GM21786 (cell line): ENCODE measurements around the gene LRIT1.
A peak's percentile ranks its signal among the peaks of the same experiment; 100 is the strongest.

Experiments used
- ATAC-seq: cut with Tn5 transposase; IDR thresholded peaks from one replicate; pipeline ENCODE4 v1.9.1; 2021; ENCODE audit not compliant: unreplicated experiment

The LRIT1 gene

DNA sequence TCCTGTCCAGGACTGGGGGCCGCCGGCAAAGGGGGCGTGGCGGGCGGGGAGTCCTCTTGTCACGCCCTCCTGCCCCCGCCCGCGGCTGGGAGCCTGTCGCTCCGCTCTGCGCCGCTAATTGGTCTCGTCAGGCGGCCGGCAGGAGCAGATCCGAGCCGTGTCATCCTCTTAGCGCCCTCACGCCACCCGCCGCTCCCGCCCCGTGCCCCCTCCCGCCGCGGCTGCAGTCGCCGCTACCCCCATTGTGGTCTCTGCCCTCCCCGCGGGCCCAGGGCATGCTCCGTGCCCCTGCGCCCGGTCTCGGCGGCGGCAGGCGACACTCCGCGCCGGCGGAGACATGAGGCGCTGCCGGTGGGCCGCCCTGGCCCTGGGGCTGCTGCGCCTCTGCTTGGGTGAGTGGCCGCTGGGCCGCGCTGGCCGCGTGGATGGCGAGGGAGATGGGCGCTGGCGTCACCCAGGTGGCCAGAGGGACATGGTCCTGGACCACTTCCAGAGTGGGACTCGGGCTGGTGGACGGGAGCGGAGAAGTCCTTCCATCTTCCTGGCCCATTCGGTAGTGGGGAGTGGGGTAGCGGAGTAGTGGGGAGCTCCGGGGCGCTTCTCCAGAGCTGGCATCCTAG lies 46.8 kb downstream of the LRIT1 start, which contains the start of gene CDHR1:
TSS of gene CDHR1 (plus strand) at position 114 of the 620 bp plus-strand sequence. CDS start at position 338, 224 bp downstream.
- peak; percentile 75 for ATAC-seq

DNA sequence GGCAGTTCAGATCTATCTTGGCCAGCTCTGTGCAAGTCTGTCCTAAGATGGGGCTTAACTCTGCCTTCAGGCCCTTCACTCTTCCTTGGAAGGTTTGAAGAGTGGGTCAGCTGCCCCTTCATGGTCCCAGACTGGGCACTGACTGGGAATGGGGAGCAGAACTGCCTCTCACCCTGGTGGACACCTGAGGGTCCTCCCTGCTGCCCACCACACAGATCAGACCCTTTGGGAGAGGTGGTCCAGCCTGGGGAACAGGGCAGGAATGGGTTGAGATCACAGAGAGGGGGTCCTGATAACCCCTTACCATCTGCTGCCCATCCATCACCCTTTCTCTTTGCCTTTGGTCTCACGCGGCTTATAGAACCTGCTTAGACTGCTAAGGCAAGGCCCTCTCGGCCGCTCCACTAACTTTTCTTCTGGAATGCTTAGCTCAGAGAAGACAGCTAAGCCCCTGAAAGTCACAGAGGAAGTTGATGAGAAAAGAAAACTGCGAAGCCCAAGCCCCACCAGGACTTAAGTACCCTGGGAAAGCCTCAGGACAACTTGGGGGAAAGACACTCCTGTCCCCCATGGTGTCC lies 47.4 kb downstream of the LRIT1 start:
- ATAC-seq = no peak

DNA sequence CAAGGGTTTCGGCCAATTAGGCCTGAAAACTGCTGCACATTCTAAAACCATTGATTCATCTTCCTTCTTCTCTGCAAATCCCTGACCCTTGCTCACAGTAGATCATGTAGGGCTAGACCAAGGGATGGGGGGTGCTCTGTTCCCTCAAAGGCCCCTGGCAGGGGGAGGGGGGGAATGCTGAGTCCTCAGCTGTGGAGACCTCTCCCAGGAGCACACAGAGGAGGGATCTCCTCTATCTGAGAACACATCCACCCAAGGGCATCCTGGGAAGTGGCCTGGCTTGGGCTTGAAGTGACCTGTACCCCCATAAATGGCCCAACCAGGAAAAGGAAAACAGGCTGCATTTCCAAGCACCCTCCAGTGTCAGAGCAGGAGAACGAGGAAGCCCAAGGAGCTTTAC lies 48.0 kb downstream of the LRIT1 start:
- no peak for ATAC-seq

DNA sequence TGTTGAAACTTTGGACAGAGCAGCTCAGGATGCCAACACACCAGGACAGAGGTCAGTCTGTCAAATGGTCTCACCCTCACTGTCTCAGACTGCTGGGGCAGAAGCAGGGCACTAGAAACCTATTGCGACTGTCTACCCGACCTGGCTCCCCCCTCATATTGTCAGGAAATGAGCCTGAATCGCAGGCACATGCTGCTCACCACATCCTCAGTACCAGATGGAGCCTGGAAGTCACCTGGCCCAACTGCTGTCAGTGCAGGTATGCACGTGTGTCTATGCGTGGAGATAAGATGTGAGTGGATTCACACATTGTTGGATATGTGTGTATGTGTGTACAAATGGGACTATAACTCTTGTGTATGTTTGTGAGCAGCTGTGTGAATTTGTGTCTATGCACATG lies 50.2 kb downstream of the LRIT1 start:
- ATAC-seq = no peak

DNA sequence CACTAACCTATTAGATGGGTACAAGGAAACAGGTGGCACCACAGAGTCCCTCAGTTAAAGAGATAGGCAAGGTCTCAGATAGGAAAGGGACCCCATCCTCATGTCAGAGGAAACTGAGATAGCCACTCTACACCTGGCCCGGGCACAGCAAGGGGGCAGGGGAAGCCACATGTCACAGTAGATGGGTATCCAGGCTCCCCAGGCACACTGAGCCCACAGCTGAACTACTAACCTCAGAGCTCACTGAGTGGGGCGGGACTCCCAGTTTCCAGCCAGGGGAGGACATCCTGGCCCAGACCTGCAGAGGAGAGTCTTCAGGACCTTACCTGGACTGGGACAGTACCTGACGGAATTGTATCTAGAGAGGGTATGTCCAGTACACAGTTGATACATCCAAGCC lies 50.7 kb downstream of the LRIT1 start:
- ATAC-seq = no peak

DNA sequence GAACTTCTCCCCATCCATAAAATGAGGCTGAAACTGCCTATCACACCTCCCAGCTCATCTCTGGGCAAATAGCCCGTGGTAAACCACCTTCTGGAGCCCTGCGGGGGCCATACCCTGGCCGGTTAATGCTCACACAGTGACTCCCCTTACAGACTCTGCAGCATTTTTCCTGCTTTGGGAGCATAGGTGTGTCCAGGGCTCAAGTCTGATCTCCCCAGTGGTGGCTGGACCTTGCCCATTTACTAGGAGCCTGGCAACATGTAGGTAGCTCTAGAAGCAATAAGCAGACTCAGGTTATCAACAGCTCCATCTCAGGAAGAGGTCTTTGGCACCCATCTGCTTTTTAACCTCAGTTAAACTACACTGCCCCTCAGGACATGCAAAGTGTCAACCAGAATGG lies 52.5 kb downstream of the LRIT1 start:
- no peak for ATAC-seq

DNA sequence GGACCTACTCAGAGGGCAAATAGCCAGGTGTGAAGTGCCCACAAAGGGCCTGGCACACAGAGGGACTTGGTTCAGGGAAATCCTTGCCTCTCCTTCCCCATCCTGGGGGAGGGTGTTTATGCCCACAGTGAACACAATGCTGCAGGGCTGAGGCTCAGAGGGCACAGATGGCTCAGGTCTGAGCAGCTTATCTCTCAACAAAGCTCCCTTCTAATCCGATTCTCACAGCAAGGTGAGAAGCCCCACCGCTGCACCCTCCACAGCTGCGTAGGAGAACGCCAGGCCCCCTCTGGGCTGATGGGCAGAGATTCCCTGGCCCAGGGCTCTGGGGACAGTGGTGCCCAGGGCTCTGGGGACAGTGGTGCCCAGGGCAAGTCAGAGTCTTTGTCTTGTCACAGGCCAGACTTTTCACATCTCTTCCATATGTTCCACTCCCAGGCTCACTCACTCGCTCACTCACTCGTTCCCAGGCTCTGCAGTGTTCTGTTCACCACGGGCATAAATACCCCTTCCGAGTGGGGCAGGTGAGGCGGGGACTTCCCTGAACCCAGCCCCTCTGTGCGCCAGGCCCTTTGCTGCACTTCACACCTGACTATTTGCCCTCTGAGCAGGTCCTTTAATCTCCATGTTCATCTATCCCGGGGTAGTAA lies 55.7 kb downstream of the LRIT1 start:
- no peak for ATAC-seq

DNA sequence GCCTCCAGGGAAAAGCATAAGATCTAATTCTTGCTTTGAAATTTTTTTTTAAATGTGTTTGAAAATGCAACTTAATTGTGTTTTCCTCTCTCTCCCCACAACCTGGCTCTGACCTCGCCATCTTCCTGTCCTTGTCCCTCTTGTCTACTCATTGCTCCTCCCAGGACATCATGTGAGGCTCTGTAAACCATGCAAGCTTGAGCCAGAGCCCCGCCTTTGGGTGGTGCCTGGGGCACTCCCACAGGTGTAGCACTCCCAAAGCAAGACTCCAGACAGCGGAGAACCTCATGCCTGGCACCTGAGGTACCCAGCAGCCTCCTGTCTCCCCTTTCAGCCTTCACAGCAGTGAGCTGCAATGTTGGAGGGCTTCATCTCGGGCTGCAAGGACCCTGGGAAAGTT lies 56.8 kb downstream of the LRIT1 start:
- peak; percentile 54 for ATAC-seq

DNA sequence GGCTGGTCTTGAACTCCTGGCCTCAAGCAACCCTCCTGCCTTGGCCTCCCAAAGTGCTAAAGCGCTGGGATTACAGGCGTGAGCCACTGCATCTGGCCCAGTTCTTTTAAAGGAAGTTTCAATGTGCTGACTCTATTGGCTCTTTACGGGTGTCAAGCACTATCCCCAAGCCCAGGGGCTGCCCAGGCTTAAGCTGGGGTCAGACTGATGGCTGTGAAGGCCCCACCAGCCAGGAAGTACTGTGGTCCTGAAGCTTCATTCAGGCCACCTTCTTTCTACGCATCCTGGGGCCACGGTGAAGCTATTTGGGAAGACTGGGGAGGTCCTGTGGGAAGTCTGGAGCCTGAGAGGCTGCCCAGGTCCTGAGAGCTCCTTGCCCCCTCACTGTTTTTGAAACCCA lies 59.7 kb downstream of the LRIT1 start:
- ATAC-seq = no peak
